Gastrocnemius medialis (tissue), 4 donors: ENCODE measurements around the gene TMPRSS5.

Source experiments
- CTCF ChIP-seq, 5 experiments: fragments of 450-650 bp in 3 of 5; fragments of 200-600 bp in 2 of 5; sonication (generic) in 2 of 5; IDR thresholded peaks in 4 of 5; conservative IDR thresholded peaks in 1 of 5; 1 replicate in 4 of 5; 2 replicates in 1 of 5; pipeline ENCODE4 v1.5.1; 2016 to 2019; ENCODE audit warnings: antibody characterized with exemption in 5 of 5, mild to moderate bottlenecking in 3 of 5, moderate library complexity in 3 of 5
- POLR2A ChIP-seq, 2 donors: fragments of 450-650 bp; IDR thresholded peaks; one replicate each; pipeline ENCODE4 v1.6.1; 2017; ENCODE audit warnings: antibody characterized with exemption in 2 of 2, mild to moderate bottlenecking in 2 of 2, moderate library complexity in 2 of 2

DNA sequence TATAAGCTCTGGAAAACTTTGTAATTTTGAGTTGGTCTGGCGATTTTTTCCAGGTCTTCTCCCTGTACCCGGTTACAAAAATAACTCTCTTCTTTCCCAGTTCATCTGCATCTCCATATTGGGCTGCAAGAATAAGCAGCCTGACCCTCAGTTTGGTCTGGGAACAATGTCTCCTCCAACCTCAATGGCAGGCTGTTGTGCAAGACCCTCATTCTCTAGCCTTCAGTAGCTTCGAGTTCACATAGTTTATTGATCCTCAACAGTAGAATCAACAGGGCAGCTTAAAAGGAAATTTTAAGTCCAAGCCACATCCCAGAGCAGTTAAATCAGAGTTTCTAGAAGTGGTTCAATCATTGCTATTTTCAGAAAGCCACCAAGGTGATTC is 35.3 kb downstream of the TMPRSS5 start:
- no peak for TF ChIP-seq CTCF (IDR thresholded peaks at IDR 0.05 in 4 of 5, conservative IDR thresholded peaks at IDR 0.05 in 1 of 5)
- no peak for TF ChIP-seq POLR2A (IDR thresholded peaks at IDR 0.05)
